H9 (cell line): ENCODE measurements around the gene FRRS1L. TPM values are rescaled to one million over a fixed set of nuclear protein-coding genes. Genes with fewer than 3 reads are reported as not detected.

ENCODE experiments used
- DNase-seq: peaks from one replicate; pipeline ENCODE4 v3.0.0-alpha.2; 2017
- H2AFZ ChIP-seq: one replicate; pipeline ENCODE4 v1.6.1; 2013; ENCODE audit warnings: mild to moderate bottlenecking, low read length, control low read depth, moderate library complexity
- H2AK5ac ChIP-seq: 2 replicates; pipeline ENCODE4 v1.6.1; 2013; ENCODE audit warnings: low read length, control low read depth, mixed read lengths; ENCODE audit not compliant: insufficient read length
- H2BK120ac ChIP-seq: one replicate; pipeline ENCODE4 v1.6.1; 2013; ENCODE audit warnings: low read depth, mild to moderate bottlenecking, low read length, control low read depth, inconsistent platforms; ENCODE audit not compliant: poor library complexity, severe bottlenecking
- H2BK12ac ChIP-seq: 2 replicates; pipeline ENCODE4 v1.6.1; 2013; ENCODE audit warnings: low read length, control low read depth, mixed read lengths, low read depth; ENCODE audit not compliant: insufficient read length
- H2BK15ac ChIP-seq: 2 replicates; pipeline ENCODE4 v1.6.1; 2013; ENCODE audit warnings: low read depth, low read length, control low read depth
- H2BK20ac ChIP-seq: one replicate; pipeline ENCODE4 v1.6.1; 2013; ENCODE audit warnings: low read depth, mild to moderate bottlenecking, low read length, control low read depth, inconsistent platforms; ENCODE audit not compliant: poor library complexity, severe bottlenecking
- H2BK5ac ChIP-seq: 2 replicates; pipeline ENCODE4 v1.6.1; 2013; ENCODE audit warnings: low read length, control low read depth, mixed read lengths; ENCODE audit not compliant: insufficient read length
- H3K14ac ChIP-seq: 2 replicates; pipeline ENCODE4 v1.6.1; 2013; ENCODE audit warnings: low read length, control low read depth; ENCODE audit not compliant: insufficient read depth
- H3K18ac ChIP-seq: 2 replicates; pipeline ENCODE4 v1.6.1; 2013; ENCODE audit warnings: low read depth, mild to moderate bottlenecking, mixed read lengths, low read length, control low read depth; ENCODE audit not compliant: insufficient read length
- H3K23ac ChIP-seq: 2 replicates; pipeline ENCODE4 v1.6.1; 2013; ENCODE audit warnings: low read length, control low read depth, mixed read lengths, low read depth; ENCODE audit not compliant: insufficient read length
- H3K23me2 ChIP-seq: 2 replicates; pipeline ENCODE4 v1.6.1; 2013; ENCODE audit warnings: low read depth, mild to moderate bottlenecking, mixed read lengths, low read length, control low read depth; ENCODE audit not compliant: insufficient read length, poor library complexity, severe bottlenecking
- H3K27ac ChIP-seq: 2 replicates; pipeline ENCODE4 v1.5.1; 2013; ENCODE audit warnings: low read length, control low read depth, mixed read lengths, low read depth; ENCODE audit not compliant: insufficient read length
- H3K27me3 ChIP-seq: 2 replicates; pipeline ENCODE4 v1.6.1; 2013; ENCODE audit warnings: low read length, control low read depth, inconsistent platforms; ENCODE audit not compliant: insufficient read depth
- H3K4ac ChIP-seq: 2 replicates; pipeline ENCODE4 v1.6.1; 2013; ENCODE audit warnings: low read depth, mild to moderate bottlenecking, control low read depth, inconsistent platforms, low read length, moderate library complexity
- H3K4me1 ChIP-seq: 2 replicates; pipeline ENCODE4 v1.6.1; 2013; ENCODE audit warnings: low read length, control low read depth, inconsistent platforms; ENCODE audit not compliant: insufficient read depth
- H3K4me2 ChIP-seq: 2 replicates; pipeline ENCODE4 v1.6.1; 2013; ENCODE audit warnings: low read length, control low read depth, mixed read lengths; ENCODE audit not compliant: insufficient read length, insufficient read depth
- H3K56ac ChIP-seq: 2 replicates; pipeline ENCODE4 v1.6.1; 2013; ENCODE audit warnings: low read depth, mild to moderate bottlenecking, mixed read lengths, low read length, control low read depth; ENCODE audit not compliant: insufficient read length
- H3K79me1 ChIP-seq: 2 replicates; pipeline ENCODE4 v1.6.1; 2013; ENCODE audit warnings: low read depth, mild to moderate bottlenecking, moderate library complexity, low read length, control low read depth, inconsistent platforms; ENCODE audit not compliant: insufficient read depth, poor library complexity, severe bottlenecking
- H3K79me2 ChIP-seq: 2 replicates; pipeline ENCODE4 v1.6.1; 2013; ENCODE audit warnings: low read length, control low read depth, inconsistent platforms; ENCODE audit not compliant: insufficient read depth
- H3K9ac ChIP-seq: 2 replicates; pipeline ENCODE4 v1.6.1; 2013; ENCODE audit warnings: low read length, control low read depth, mixed read lengths; ENCODE audit not compliant: insufficient read length; ENCODE audit errors: extremely low read depth
- H3K9me3 ChIP-seq: one replicate; pipeline ENCODE4 v1.6.1; 2013; ENCODE audit warnings: low read depth, low read length, inconsistent platforms; ENCODE audit not compliant: control insufficient read depth
- H3T11ph ChIP-seq: one replicate; pipeline ENCODE4 v1.6.1; 2013; ENCODE audit warnings: mild to moderate bottlenecking, low read length, control low read depth, inconsistent platforms
- H4K20me1 ChIP-seq: one replicate; pipeline ENCODE4 v1.6.1; 2013; ENCODE audit not compliant: control insufficient read depth, insufficient read length, insufficient read depth
- H4K5ac ChIP-seq: 2 replicates; pipeline ENCODE4 v1.6.1; 2013; ENCODE audit warnings: low read depth, mild to moderate bottlenecking, mixed read lengths, low read length, control low read depth; ENCODE audit not compliant: insufficient read length
- H4K8ac ChIP-seq: replicated peaks from 2 replicates; pipeline ENCODE4 v1.6.1; 2013; ENCODE audit warnings: low read length, control low read depth, mixed read lengths, low read depth; ENCODE audit not compliant: insufficient read length
- H4K91ac ChIP-seq: 2 replicates; pipeline ENCODE4 v1.6.1; 2013; ENCODE audit warnings: low read depth, mild to moderate bottlenecking, moderate library complexity, mixed read lengths, low read length, control low read depth; ENCODE audit not compliant: insufficient read length
- H3K27ac Mint-ChIP-seq, 3 experiments: 2 replicates in 2 of 3; 3 replicates in 1 of 3; pipeline ENCODE4 v1.8.0; 2020 to 2021; ENCODE audit warnings: mixed read lengths in 3 of 3, mild to moderate bottlenecking in 1 of 3, moderate library complexity in 1 of 3
- H3K27me3 Mint-ChIP-seq: 2 replicates; pipeline ENCODE4 v1.8.0; 2021; ENCODE audit warnings: low read depth, mild to moderate bottlenecking, moderate library complexity, mixed read lengths
- H3K36me3 Mint-ChIP-seq, 3 experiments: 2 replicates in 2 of 3; 3 replicates in 1 of 3; pipeline ENCODE4 v1.8.0; 2020 to 2021; ENCODE audit warnings: low read depth in 3 of 3, mixed read lengths in 3 of 3; ENCODE audit not compliant: insufficient read depth in 1 of 3
- H3K4me1 Mint-ChIP-seq, 2 experiments: 2 replicates each; pipeline ENCODE4 v1.8.0; 2020; ENCODE audit warnings: mixed read lengths in 2 of 2
- H3K4me3 Mint-ChIP-seq, 2 experiments: 2 replicates in 1 of 2; 3 replicates in 1 of 2; pipeline ENCODE4 v1.8.0; 2020 to 2021; ENCODE audit warnings: mild to moderate bottlenecking in 2 of 2, mixed read lengths in 2 of 2, moderate library complexity in 1 of 2
- H3K9me3 Mint-ChIP-seq, 2 experiments: 2 replicates in 1 of 2; 3 replicates in 1 of 2; pipeline ENCODE4 v1.8.0; 2020; ENCODE audit warnings: mild to moderate bottlenecking in 2 of 2, mixed read lengths in 2 of 2, moderate library complexity in 1 of 2
- WGBS: extraction: QIAGEN DNeasy Blood & Tissue Kit; methylation state at CpG from one replicate; pipeline ENCODE4 v1.1.7; 2013; ENCODE audit warnings: missing lambda C conversion rate, low lambda C conversion rate, mixed read lengths; ENCODE audit not compliant: insufficient read length; ENCODE audit errors: extremely low coverage; 5-methylcytosine and 5-hydroxymethylcytosine counted together
- total RNA-seq: library from RNA; stranded (reverse); gene quantifications from 2 replicates; pipeline ENCODE4 v1.2.1, GENCODE V29; 2021
- TF ChIP-seq, protein P1 (sequence below): fragments of 200-600 bp; sonication (generic); conservative IDR thresholded peaks from 3 replicates; pipeline ENCODE4 v1.8.0; 2021; ENCODE audit warnings: antibody characterized with exemption, mild to moderate bottlenecking

The FRRS1L gene
- total RNA-seq, 1 experiment from 2014 or later: 3.3 TPM

DNA sequence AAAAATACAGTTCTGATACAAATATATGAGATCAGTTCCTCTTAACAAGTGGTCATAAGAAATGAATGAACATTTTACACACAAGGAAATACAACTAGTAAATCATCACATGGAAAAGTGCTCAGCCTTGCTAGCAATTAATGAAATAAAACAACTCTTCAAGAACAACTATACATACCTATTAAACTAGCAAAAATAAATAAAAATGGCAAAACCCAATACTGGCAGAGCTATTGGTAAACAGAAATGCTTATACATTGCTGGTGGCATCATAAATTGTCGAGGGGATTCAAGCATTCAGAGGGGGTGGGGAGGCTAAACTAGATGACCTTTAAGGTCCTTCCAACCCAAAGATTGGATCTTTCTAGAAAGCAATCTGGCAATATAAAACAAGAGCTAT lies 5.9 kb upstream of the FRRS1L start:
- no CpG with 5 or more reads among the region's 1 CpG for WGBS
- Histone ChIP-seq H4K5ac (no peak overlapping the region), H3T11ph (no peak overlapping the region), H3K27ac (no peak overlapping the region), H3K23ac (no peak overlapping the region), H3K4me1 (no peaks in the 10 kb centered on the region), H3K4me2 (no peak overlapping the region), H3K23me2 (no peaks in the 10 kb centered on the region), H3K14ac (no peak overlapping the region), H2BK15ac (no peak overlapping the region), H2BK5ac (no peak overlapping the region), H4K8ac (no peak overlapping the region), H3K9me3 (no peaks in the 10 kb centered on the region), H3K27me3 (no peaks in the 10 kb centered on the region; the same call in 1 of the 2 replicates), H2AK5ac (no peak overlapping the region), H3K79me2 (no peaks in the 10 kb centered on the region), H2AFZ (no peak overlapping the region), H2BK120ac (no peak overlapping the region), H4K20me1 (no peaks in the 10 kb centered on the region), H4K91ac (no peak overlapping the region), H3K4ac (no peak overlapping the region), H3K9ac (no peak overlapping the region), H3K56ac (no peak overlapping the region), H3K18ac (no peak overlapping the region), H3K79me1 (no peaks in the 10 kb centered on the region), H2BK12ac (no peak overlapping the region), H2BK20ac (no peak overlapping the region)
- TF ChIP-seq, protein P1, sequence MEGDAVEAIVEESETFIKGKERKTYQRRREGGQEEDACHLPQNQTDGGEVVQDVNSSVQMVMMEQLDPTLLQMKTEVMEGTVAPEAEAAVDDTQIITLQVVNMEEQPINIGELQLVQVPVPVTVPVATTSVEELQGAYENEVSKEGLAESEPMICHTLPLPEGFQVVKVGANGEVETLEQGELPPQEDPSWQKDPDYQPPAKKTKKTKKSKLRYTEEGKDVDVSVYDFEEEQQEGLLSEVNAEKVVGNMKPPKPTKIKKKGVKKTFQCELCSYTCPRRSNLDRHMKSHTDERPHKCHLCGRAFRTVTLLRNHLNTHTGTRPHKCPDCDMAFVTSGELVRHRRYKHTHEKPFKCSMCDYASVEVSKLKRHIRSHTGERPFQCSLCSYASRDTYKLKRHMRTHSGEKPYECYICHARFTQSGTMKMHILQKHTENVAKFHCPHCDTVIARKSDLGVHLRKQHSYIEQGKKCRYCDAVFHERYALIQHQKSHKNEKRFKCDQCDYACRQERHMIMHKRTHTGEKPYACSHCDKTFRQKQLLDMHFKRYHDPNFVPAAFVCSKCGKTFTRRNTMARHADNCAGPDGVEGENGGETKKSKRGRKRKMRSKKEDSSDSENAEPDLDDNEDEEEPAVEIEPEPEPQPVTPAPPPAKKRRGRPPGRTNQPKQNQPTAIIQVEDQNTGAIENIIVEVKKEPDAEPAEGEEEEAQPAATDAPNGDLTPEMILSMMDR: no peak
- peaks cover 14% of the 10 kb centered on the region for H3K27me3 Mint-ChIP-seq
- H3K9me3 Mint-ChIP-seq: no peaks in the 10 kb centered on the region
- H3K4me1 Mint-ChIP-seq: 0 out of 4 replicates have a peak, but pooled peaks cover 0 to 2% of the 10 kb centered on the region in 2 experiments
- DNase-seq: no peak
- H3K4me3 Mint-ChIP-seq: no peak overlapping the region
- H3K27ac Mint-ChIP-seq: no peak overlapping the region; a peak in 1 of 7 replicates
- no peaks in the 10 kb centered on the region for H3K36me3 Mint-ChIP-seq
